NCI-H2227 (cell line): ENCODE results near the gene HOXA4.

Experiments used
- DNase-seq: peaks from one replicate; lab custom pipeline; 2025; ENCODE audit not compliant: unreplicated experiment; lab: John Stamatoyannopoulos, UW

Gene HOXA4

DNA sequence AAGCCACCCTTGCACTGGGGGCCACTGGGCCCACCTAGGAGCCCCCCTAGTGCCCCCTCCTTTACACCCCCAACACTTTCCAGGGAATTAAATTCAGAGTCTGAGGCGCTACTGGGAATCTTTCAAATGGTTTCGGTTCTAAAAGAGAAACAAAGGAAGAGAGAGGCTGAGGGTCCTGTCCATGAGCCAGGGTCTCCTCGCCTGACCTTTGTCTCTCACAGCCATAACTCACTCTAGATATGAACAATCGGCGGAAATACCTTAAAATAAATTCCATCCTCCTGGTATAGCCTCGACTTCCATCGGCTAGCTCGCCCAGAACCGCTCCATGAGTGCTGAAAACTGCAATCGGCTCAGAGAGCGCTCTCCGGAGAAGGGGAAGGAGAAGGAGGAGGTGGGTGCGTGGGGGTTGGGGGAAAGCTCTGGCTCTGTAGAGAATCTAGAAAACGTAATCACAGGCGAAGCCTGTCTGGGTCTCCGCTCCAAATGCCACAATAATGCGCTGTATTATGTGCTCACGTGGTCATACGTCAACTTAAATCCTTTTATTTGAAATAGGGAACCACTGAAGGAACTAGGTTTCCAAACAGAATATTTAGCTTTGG lies 12.6 kb downstream of the HOXA4 start:
- no peak for DNase-seq

DNA sequence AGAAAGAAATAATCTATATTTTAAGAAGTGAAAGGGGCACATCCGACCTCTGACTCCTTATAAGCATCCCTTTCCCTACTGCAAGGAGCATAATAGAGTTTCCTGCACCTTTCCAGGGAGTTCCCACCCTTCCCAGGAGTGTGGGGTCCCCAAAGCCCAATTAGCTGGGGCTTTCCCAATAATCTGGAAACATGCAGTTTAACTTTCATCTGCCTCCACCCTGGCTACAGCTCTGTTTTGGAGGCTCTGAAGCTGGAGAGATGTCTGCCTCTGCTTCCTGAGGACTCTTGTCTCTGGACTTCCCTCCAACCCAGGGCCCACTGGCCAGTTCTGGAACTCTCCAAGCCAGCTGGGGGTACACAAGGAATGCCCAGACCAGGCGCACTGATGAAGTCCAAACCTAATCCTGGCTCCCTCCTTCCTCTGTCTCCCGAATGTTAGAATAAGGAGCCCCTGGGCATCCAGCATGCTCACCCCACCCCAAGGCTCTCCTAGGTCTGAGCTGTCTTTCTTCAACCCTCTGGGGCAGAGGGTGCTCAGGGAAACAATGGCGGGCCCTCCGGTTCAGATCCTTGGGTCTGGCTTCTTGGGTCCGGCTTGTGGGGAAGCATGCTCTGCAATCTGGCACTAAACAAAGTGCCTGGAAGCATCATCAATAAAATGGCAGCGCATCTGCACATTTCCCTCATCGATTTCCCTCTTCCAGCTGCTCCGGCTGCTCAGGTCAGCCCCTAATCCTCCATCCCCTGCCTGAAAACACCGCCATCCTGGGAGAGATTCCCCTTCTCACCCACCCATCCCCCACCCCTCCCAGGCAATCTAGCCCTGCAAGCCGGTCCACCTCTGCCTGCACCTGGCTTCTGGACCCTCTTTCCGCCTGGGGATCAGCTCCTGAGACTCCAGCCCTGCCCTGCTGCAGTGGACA lies 13.3 kb downstream of the HOXA4 start:
- DNase-seq: no peak

DNA sequence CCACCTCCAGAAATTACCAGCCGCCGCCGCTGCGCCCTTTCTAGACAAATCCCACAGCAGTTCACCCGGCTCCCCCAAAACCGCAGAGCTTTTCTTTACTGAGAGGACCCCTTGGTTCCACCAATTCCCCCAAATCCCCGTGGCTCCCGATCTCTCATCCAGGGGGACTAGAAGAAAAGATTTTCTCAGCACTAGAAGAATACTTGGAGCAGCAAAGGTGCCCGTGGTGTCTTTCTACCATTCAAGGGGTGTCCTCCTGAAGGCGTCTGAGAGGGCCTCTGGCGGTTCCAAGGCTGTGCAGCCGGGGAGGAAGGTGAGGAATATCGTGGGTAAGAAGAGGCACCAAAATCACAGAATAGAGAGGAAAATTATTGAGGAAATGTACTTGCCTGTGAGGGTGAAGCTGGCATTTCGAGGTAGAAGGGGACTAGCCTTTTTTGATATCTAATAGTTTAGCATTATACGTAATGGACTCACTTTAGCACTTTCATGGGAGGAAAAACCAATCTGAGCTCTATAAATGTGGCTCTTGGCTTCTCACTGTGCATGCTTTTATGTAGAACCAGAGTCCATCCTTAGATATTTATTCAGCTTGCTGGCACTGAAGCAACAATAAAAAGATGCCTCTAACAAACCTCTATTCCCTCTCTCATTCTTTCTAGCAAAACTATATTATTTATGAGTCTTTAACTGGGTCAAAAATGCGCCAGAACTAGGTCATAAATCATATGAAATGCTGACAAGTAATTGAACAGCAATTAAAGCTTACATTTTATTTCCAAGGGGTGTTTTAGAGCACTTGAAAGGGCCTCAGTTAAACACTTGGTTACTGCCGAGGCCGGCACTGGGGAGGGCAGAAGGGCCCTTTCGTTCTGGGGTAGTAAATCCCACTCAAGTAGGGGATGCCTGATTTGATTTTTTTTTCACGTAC lies 14.3 kb downstream of the HOXA4 start:
- DNase-seq: no peak

DNA sequence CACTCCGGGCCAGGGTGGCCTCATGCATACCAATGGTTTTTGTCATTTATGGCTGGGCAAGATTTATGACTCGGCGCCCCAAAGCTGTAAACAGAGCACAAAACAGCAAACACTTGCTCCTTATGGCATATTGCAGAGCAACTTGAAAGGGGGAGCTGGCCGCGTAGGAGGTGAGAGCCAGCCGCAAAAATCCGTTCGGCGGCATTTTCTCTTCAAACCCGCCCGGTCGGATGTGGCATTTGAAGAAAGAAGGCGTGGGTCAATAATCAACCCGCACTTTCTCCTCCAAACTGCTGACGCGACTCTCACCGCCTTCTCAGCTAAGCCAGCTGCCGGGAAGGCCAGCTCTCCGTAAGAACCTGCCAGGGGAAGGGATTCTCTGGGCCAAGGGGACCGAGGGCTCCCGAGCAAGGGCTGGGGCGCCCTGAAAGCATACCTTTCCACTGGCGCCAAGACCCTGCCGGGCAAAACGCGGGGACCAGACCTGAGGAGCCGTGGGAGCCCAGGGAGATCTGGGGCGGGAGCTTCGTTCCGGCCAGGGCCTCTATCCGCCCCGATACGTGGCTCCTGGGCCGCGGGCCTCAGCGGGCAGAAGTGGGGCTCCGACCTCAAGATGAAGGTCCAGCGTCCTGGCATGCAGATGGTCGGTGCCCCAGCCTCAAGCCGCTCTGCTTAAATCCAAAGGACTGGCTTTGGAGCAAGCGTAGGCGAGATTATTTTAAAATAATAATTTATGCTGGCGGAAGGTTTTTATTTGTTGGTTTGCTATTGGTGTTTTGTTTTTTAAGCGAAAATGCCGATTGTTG lies 15.1 kb downstream of the HOXA4 start:
- no peak for DNase-seq

DNA sequence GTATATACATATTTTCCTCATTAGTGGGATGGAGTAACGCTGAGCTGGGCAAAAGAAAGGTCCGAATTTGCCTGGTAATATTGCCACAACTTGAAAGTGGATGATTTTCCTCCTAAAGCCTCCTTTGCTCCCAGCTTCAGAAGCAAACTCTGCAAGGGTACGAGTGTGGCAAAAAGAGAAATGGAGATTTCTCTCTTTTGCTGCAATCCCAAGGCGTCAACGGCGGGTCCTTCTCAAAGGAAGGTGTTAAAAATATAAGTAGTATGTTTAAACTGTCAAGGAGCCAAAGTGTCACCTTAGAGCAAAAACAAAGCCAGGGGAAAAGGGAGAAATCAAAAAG lies 15.7 kb downstream of the HOXA4 start:
- no peak for DNase-seq

DNA sequence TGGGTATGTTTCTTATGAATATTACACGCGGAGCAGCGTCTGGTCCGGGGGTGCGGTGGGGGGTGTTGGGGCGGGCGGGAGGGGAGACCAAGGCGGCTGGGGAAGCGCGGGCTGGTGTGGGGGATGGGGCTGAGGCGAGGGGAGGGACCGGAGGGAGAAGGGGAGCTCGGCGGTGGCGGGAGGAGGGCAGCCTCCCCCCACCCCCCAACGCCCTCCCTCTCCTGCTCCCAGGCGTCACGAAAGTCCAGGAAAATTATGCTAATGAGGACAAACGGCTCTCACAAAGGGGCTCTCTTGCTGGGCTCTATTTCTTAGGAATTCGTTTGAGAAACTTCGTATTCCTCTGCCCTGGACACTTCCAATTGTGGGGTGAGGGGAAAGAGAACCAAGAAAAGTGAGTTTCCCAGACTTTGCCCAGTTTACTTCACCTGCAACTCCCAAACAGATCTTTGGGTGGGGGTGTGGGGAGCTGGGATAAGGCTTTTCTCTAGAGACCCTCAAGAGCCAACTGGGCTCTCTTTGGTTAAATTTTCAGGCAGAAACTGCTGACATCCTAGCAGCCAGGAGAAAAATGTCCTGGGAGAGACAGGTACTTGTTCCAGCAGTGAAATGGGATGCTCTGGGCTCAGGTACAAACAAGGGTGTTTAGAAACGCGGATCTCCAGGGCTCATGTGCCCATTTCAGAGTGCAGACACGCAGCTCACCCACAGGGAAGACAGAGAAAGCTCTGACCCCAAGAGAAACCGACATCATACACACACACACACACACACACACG lies 16.4 kb downstream of the HOXA4 start:
- no peak for DNase-seq

DNA sequence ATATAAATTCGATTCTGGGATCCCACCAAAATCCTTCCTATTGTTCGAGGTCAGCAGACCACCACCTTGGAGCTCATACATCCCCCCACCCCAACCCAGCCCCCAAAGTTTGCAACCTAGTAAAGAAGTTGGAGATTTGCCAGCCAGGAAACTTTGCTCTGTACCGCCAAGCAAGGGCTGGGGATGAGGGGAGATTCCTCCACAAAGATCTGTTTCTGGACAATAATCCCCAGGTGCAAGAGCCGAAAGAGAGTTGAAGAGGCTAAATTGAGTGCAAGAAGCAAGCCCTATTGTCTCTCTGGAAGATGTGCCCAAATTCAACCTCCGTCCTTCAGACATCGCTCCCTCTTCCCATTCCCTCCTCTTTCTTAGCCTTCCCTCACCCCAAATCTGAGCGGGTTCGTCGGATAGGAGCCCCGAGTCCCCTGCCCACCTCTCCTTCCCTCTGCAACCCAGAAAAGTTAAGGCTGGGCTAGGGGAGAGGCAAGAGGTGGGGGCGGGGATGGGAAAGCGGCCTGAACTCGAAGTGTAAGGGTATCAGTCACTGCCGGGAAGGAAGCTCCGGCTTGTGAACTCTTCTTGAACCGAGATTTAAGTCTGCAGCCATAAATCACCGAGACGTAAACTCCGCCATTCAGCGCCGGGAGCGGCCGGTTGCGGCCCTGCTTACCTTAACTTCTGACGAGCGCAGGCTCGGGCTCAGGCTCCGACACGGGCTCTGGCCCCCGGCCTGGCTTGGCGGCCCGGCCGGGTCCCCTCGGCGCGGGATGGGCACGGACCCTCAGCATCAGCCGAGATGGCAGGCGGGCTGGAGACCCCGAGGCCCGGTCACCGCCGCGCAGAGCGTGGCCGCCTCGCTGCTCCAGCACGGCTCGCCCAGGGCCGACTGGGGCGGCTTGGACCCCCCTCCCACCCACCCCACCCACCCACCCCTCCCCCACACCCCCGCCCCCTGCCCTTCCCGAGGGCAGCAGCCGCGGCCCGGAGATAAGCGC lies 17.3 kb downstream of the HOXA4 start:
- DNase-seq: no peak

DNA sequence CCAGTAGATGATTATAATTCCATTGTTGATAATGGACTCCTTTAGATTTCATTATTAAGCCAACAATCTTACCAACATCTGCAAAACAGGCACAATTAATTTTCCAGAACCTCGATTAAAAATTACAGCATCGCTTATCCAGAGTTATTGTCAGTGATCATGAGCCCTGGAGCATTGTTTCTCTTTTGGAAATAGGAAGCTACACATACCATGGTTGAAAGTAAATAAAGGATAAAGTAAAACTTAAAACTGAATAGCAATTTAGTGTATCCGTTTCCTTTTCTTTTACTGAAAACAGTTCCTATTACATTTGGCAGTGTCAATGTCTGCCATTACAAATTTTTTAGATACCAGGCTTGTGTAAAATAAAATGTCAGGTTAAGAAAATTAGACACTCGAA lies 18.2 kb downstream of the HOXA4 start:
- no peak for DNase-seq

DNA sequence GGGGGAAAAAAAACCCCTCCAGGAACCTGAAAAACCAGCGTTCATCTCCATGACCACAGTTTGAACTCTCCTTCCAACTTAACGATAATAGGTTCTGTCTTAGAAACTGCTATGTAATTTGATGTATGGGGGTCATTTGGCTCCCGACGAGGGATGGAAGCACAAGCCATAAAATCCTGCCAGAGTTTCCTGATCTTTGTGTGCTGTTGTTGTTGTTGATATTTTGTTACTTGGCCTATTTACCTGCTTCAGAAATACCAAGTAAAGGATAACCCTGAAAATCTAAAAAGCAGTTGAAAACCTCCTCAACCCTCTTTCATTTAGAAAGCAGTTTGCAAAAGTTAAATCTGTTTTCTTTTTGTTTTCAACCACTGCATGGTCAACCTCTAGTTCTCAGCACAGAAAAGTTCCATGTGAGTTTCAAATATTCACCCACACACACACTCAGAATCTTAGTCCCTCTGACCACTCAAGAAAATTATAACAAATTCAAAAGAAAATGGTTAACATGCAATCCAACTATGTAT lies 18.7 kb downstream of the HOXA4 start:
- no peak for DNase-seq

DNA sequence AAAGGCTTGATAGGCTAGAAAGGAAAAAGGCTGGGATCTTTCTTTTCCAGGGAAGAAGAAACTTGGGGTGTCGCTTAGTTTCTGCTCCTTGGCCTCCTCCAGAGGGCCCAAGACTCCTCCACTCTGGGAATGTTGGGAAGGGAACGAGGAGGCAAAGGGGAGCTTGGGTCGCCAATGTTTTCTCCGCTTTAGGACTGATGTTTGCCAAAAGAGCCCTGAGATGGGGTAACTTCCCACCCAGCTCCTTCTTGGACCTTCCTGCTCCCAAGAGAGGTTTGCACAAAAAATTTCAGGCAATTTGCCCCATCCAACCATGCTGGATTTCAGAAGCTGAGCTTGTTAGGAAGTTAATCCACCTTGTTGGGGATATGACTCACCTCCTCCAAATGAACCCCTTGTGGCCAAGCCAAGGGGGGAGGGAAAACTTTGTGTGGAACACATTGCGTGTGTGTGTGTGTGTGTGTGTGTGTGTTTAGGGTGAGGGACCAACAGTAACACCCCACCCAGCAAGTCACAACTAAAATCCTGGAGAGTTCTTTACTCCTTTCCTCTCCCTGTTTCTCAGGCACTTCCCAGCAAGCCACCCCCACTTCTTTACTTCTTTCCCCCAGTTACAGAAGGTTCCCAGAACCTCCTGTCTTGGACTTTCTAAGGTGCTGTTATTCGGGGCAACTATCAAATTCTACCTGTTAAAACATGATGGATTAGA lies 19.4 kb downstream of the HOXA4 start:
- no peak for DNase-seq

DNA sequence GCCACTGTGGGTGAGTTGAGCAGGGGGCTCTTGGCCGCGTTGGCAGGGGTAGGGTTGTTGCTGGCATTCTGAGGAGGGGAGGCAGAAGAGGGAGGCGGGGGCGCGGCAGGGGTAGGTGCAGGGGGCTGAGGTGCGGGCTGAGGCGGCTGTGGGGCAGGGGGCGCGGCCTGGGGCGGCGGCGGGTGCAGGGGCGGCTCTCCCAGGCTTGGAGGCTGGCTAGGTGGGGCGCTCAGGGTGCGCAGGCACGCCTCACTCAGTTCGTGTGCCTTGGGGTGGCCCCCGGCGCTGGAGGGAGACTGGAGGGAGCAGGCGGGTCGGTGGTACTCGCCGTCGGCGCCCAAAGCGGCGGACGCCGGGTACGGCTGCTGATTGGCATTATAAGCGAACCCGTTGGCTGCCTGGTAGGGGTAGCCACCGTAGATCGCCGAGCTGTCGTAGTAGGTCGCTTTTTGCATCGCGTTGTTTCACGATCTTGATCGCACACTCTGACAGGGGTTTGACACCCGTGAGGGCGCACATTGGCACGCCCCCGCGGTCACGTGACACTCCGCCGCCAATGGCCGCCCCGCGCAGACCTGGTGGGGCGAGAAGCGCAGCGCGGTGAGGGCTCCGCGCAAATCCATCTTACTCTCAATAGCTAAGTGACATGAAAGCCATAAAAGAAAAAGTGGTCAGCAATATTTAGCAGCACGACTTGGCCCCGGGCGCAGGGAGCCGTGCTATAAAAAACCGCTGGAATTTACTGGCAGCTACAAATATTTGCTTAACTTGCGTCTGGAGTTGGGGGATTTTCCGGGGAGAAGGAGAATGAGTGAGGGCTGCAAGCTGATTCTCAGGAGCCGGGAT lies 20.1 kb downstream of the HOXA4 start:
- no peak for DNase-seq

DNA sequence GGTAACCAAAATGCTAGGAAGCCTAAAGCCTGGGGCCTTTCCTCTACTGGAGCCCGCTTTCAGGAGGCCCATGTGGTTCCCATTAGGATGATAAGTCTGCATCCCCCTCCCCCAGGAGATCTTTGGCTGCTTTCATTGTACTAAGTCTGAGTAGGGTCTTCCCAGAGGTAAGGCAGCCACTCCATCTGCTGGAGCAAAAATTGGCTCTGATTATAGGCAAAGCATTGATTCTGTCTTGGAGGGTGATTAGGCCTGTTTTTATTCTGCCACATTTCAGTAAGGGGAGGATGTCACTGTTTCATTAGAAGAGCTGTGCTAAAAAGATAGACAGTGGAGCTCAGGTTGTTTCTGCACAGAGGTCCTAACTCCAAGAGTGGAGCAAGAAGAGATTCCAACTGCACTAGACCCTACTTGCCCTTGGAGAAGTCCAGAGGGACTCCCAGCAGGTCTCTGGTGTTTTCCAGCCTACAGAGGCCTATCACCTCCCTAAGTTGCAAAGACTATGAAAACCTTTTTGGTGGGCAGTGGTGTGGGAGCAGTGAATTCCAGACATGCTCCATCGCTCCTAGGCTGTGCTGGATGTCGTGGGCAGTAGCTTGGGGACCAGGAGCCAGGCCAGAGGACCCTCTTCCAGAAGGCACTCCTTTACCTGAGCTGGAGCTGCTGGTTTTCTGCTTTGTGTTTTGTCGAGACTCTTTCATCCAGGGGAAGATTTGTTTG lies 20.9 kb downstream of the HOXA4 start:
- no peak for DNase-seq

DNA sequence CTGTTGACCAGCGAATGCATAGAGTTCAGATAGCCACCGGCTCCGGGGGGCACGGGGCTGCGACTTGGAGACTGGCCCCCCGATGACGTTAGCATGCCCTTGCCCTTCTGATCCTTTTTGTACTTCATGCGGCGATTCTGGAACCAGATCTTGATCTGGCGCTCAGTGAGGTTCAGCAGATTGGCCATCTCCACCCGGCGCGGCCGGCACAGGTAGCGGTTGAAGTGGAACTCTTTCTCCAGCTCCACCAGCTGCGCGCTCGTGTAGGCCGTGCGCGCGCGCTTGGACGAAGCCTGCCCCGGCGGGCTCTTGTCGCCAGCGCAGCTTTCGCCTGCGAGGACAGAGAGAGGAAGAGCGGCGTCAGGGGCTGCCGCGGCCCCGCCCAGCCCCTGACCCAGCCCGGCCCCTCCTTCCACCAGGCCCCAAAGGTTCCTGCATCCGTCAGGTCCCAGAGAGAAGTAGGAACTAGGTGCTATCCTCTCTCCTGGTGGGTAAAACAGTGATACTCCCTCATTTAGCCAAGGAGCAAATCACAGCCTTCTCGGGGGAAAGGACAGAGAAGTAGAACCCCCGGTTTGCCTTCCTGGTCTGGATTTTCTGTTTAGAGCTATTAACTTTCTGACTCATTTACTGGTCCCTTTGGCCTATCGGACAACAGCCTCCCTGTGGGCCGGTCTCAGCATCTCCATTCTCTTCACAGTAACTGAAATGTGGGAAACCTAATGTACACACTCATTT lies 22.0 kb downstream of the HOXA4 start:
- DNase-seq: no peak

DNA sequence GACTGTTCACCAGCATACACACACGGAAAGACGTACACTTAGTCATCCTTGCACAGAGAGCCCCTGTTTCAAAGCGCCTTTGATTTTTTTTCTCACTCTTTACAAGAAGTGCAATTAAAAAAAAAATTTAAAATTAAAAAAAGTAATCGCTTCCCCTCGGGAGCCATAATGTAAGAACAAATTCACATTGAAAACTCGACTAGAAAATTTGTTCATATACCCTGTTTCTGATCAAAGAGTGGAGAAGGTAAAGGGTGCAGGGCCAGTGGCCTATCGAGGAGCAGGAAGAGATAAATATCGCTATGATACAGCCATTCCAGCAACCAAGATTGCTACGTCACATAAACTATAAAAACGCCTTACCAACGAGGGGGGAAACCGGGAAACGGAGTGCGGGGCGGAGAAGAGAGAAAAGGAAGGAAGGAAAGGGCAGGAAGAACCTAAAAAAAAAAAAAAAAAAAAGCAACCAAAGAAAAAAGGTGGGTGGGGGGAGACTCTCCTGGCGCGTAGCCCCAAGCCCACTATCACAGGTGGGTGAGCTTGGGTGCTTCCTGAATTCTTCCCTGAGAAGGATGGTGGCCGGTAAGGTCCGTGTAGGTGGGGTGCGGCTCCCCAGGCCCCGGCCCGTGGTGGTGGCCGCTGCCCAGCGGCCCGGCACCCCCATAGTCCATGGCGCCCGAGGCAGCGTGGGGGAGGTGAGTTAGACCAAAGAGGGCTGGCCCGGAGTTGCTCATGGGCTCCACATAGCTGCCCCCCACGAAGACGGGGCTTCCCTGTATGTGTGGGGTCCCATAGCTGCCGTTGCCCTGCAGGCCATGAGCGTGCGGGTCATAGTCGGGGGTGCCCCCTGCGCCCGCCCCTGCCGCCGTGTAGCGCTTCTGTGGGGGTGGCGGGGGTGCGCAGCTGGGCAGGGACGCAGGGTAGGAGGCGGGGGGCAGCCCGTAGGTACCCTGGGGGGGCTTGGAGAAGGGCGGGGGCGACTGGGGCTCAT lies 22.9 kb downstream of the HOXA4 start:
- no peak for DNase-seq

DNA sequence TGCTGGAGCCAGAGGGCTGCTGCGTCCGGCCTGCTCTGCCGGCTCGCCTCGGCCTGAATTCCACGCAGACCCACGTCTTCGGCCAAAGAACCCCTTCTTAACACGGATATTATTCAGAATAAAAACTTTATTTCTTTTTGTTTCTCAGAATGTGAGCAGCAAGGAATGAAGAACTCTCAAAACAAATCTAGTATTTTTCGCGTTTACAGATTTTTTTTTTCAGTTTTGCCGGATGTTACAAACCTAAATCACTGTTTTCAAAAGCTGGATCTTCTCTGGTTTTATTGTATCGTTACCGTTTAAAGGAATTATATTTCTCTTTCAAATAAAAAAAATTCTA lies 23.7 kb downstream of the HOXA4 start:
- DNase-seq: no peak
